ENCODE results near the gene EXOC6B. TPM values are rescaled to one million over a fixed set of nuclear protein-coding genes. Genes with fewer than 3 reads are reported as not detected.
"Not testable (repeated sequence)": the region's sequence is repeated elsewhere in the genome, so short reads cannot be mapped to it uniquely, and the experiment has no call there.

The EXOC6B gene
- total RNA-seq, 1 donor from 2014 or later, result 40.0 TPM

DNA sequence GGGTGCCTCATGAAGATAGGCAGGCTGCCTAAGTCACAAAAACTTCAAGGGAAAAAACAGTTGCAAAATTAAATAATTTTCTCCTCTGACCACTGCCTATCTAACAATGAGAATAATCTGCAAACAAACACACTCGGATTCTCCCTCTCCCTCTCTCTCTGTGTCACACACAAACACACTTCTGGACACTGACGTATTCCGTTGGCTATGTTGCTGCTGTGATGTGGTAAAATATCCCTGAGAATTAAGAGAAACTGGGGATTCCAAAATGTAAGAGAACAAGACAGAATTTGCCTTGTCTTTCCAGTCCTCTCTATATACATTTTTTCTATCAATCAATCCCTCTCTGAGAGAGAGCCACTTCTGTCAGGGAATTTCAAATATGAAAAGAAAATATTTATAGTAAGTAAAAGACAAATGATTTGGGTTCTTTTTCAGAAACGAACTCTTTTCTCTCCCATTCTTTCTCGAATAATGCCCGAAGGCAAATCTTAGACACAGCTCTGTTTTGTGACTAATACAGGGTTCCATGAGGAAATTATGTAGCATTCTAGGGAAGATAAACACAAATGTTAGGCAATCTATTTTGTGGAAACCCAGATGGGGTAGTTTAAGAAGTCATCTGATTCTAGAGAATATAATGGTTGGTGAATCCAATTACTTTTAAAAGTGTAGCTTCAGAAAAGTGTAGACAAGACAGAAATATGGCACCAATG lies 367.9 kb downstream of the EXOC6B start:
- no peak for DNase-seq (ENCODE audit: low spot score)

DNA sequence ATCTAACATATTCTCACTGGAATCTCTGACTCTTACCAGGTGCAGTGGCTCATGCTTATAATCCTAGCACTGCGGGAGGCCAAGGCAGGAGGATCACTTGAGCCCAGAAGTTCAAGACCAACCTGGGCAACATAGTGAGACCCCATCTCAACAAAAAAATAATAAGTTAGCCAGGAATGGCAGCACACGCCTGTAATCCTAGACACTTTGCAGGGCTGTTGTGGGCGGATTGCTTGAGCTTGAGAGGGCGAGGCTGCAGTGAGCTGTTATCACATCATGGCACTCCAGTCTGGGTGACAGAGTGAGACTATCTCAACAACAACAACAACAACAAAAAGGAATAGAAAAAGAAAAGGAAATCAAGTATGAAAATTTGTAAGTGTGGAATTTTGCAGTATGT lies 371.6 kb downstream of the EXOC6B start:
- no peak for DNase-seq (ENCODE audit: low spot score)

DNA sequence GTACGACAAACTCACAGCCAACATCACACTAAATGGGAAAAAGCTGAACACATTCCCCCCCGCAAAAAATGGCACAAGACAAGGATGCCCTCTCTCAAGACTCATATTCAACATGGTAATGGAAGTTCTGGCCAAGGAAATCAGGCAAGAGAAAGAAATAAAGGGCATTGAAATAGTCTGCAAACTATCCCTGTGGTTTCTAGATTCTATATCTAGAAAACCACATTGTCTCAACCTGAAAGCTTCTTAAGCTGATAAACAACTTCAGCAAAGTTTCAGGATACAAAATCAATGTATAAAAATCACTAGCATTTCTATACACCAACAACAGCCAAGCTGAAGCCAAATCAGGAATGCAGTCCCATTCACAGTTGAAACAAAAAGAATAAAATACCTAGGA lies 383.6 kb downstream of the EXOC6B start:
- DNase-seq (ENCODE audit: low spot score), result no peak

DNA sequence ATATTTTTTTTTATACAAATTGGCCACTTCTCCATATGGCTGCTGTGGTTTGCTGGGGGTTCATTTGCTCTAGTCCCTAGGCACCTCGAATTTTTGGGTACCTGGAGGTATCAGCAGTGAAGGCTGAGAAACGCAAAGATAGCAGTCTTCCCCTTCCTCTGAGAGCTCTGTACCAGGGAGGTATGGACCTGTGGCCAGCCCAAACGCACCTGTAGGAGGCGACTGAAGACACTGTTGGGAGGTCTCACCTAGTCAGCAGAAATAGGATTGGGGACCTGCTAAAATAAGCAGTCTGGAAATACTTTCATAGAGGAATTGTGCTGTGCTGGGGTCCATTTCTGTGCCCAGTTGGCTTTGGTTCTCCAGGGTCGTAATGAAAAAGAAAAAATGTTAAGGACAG lies 385.9 kb downstream of the EXOC6B start:
- no peak for DNase-seq (ENCODE audit: low spot score)

DNA sequence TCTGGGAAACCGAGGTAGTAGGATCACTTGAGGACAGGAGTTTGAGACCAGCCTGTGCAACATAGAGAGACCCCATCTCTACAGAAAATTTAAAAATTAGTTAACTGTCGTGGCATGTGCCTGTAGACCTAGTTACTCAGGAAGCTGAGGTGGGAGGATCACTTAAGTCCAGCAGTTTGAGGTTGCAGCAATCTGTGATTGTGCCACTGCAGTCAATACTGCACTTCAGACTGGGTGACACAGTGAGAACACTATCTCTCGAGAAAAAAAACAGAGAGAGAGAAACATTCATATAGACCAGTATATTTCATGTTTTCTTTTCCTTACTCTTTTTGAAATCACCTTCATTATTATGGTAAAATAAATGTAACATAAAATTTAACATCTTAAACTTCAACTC lies 387.5 kb downstream of the EXOC6B start:
- no peak for DNase-seq (ENCODE audit: low spot score)

DNA sequence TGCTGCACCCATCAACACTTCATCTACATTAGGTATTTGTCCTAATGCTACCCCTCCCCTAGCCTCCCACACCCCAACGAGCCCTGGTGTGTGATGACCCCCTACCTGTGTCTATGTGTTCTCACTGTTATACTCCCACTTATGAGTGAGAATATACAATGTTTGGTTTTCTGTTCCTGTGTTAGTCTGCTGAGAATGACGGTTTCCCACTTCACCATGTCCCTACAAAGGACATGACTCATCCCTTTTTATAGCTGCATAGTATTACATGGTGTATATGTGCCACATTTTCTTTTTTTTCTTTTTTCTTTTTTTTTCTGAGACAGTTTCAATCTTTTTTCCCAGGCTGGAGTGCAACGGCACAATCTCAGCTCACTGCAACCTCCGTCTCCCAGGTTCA lies 394.1 kb downstream of the EXOC6B start:
- no peak for DNase-seq (ENCODE audit: low spot score)

DNA sequence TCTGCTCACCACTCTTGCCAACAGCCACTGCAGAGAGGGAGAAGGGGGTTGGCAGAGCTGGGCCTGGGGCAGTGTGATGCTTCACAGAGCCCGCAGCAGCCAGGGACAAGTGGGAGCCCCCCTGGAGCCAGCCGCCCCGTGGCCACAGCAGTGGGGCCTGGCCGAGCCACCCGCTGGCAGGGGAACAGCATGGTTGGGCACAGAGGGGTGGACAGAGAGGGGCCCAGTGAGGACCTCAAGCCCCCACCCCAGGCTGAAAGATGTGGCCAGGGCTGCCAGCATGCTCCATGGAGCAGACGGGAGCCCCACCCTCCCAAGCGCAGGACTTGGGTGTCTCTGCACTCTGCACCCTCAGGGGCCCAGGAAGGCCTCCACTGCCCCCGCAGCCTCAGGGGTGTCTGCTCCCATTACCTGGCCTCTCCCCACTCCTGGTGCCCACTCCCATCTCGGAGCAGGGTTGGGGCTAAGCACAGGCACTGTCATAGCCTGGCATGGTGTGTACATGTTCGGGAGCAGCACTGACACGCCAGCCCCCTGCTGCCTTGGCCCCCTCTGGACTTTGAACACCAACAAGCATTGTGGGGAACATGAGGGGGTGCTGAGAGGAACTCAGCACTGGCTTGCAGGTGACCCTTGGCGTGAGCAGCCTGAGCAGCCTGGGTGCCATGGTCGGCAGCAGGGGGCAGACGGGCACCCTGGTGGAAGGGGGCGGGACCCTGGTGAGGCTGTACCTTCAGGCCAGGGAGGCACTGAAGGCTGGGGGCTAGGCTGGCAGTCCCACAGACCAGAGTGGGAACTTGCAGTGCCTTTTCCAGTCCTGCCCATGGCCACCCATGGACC lies 398.6 kb downstream of the EXOC6B start:
- DNase-seq (ENCODE audit: low spot score), result no peak

DNA sequence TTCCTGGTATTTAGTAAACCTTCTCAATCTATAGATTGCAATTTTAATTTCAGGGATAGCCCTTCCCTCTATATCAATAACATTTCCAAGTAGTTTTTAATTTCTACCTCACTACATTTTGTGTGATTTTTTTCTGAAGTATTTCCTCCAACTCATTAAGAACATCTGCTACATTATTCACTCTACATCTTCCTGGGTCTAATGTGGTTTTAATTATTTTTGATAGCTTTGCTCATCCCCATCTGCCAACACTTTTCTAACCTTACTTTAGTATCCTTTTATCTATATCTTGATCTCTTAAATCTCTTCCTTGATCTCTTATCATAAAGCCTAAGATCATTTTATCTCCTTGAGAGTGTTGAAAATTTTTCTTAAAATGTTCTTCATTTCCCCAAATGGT lies 399.8 kb downstream of the EXOC6B start:
- no peak for DNase-seq (ENCODE audit: low spot score)

DNA sequence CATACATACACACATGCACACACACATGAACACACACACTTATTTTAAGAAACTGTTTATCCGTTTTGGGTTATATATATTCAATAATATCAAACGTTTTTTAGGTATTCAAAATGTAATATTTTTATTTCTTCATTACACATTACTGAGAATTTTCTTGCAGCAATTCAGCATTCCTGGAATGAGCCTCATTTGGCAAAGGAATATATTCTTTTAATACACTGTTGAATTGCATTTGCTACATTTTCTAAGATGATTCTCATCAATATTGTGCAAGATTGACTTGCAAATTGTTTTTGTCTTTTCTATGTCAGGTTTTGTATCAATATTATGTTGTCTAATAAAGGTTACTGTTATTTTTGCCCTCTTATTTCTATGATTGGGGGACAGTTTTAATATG lies 402.1 kb downstream of the EXOC6B start:
- no peak for DNase-seq (ENCODE audit: low spot score)

DNA sequence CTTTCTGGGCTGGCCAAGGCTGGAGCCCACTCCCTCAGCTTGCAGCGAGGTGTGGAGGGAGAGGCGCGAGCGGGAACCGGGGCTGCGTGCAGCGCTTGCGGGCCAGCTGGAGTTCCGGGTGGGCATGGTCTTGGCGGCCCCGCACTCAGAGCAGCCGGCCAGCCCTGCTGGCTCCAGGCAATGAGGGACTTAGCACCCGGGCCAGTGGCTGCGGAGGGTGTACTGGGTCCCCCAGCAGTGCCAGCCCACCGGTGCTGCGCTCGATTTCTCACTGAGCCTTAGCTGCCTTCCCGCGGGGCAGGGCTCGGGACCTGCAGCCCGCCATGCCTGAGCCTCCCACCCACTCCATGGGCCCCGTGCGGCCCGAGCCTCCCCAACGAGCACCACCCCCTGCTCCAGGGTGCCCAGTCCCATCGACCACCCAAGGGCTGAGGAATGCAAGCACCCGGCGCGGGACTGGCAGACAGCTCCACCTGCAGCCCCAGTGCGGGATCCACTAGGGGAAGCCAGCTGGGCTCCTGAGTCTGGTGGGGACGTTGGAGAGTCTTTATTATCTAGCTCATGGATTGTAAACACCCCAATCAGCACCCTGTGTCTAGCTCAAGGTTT lies 404.0 kb downstream of the EXOC6B start:
- DNase-seq (ENCODE audit: low spot score), result not testable (repeated sequence)

DNA sequence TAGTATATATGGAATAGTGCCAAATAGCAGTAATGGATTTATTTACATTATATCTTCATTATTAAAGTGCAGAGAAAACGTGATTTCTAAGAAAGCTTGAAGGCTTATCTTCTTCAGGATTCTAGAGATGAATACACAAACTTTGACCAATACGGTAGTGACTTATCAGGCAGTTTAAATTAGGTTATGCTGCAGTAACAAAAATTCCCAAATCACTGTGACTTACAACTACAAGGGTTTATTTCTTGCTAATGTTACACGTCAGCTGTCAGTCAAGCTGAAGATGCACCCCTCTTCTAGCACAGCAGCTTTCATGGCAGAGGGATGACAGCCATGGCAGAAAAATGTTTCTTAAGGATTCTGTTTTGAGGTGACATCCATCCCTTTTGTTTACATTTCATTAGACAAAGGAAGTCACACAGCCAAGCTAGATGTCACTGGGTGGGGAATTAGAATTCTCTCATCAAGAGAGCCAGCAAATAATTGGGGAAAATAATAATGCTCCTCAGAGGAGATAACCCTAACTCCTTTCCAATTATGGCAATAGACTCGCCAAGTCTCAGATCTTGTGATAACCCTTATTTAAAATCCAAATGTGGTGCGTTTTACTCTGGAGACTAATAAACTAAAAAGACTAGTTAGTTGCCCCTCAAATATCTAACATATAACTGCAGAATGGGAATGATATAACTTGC lies 409.9 kb downstream of the EXOC6B start:
- DNase-seq (ENCODE audit: low spot score), result no peak

DNA sequence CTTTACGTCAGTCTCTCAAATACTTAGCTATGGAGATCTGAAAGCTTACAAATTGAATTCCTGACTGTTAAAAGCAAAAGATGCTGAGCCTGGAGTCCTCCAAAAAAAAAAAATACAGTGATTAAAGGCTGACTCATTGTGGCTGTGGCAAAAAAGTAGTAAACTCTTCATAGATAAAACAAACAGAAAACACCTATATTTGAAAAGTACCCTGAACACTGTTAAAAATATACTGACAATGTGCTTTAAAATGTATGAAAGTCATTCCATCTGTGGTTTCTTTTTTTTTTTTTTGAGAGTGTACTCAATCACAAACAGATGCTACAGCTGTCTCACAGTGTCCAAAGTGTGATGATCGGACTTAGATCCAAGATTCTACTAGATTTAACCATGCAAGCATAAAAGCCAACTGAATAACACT lies 410.6 kb downstream of the EXOC6B start:
- no peak for DNase-seq (ENCODE audit: low spot score)

DNA sequence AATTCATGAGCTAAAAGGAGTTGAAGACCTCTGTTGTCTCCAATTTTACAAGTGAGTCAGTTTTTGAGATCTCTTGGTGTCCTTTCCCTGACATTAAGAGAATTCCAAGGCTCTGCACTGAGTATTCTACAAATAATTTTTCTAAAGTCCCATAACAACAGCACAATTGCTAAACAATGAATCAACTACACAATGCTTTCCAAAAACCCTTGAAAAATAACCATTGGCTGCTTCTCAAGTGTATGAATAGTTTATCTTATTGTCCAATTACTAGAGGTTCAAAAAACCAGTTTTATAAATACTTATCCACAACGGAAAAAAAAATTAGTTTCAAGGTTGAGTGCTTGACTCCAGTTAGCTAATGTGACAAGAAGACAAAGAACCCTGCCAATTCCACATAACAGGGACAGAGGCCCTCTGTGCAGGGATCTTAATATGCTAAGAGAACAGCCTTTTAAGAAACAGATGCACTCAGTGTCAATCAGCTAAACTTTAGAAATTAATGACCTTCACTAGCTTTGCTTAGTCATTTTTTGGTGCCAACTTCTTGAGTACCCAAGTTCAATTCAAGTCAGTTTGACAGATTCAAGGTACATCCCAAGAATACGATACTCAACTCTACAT lies 411.6 kb downstream of the EXOC6B start:
- DNase-seq (ENCODE audit: low spot score), result no peak

DNA sequence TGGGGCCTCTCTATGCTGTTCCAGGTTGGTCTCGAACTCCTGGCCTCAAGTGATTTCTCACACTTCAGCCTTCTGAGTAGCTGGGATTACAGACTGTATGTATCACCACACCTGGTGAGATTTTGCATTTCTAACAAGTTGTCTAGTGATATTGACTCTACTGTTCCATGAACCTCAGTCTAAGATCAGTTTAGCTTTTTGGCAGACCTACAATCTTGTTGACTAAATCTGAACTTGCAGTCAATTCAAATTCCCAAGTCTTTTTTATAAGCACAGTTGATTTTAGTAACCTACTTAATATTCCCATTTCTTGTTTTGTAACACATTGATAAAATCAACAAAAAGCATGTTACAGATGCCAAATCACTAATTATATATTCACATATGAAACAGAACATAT lies 412.1 kb downstream of the EXOC6B start:
- DNase-seq (ENCODE audit: low spot score), result no peak

DNA sequence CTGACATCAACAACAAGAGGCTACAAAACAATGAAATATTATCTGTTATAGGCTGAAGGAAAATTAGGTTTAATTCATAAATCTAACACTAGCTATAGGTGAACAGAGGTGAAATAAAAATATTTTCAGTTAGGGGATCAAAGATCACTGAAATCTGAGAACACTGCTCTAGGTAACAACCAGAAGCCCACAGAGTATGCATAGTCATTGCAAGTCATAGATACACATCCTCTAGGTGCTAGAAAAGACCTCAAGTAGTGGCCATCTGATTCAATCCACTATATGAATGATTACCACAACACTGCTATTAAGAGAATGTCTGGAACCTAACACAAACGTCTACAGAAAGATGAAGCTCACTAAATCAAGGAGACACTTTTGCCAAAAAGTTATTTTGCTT lies 413.6 kb downstream of the EXOC6B start:
- no peak for DNase-seq (ENCODE audit: low spot score)

DNA sequence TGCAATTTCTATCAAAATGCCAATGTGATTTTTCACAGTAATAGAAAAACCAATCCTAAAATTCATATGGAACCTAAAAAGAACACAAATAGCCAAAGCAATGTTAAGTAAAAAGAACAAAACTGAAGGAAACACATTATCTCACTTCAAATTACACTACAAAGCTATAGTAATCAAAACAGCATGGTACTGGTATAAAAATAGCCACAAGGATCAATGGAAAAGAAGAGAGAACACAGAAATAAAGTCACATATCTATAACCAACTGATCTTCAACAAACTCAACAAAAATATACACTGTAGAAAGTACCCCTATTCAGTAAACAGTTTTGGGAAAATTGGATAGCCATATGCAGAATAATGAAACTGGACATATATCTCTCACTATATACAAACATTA lies 426.0 kb downstream of the EXOC6B start:
- DNase-seq (ENCODE audit: low spot score), result no peak

DNA sequence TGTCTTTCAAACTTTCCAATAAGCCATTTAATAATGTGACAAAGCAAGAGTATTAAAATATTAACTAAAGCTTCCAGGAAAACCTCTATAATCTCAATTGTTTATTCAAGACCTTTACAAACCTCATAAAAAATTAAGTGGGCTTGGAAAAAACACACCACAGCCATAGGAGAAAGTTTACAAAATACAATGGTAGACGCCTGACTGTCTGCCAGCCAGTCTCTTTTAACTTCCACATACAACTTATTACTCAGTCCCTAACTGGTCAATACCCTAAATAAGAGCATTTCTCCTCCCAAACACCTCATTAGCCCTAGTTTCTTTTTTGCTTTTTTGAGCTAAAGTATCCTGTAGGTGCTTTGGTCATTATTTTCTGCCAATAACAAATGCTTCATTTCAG lies 430.7 kb downstream of the EXOC6B start:
- no peak for DNase-seq (ENCODE audit: low spot score)

DNA sequence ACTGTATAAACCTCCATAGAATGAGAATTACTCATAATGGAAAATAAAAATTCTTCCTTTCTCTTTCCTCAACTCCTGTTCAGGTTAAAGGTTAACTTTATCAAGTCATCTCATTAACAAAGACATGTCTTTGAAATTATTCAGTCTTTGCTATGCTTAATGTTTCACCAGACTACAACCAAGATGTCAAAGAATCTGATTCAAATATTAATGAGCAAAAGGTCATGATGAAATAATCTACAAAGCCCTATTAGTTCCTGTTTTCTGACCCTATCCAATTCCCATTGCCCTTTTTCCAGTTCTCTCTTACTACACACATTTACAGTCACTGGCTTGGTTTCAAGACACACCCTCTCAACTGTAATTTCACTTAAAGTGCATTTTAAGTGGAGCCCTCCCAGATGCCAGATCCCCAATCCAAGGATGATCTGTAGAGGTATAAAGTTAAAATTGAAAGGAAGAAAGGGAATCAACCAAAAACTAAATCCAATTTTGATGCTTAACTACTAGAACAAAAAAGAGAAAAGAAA lies 431.2 kb downstream of the EXOC6B start:
- no peak for DNase-seq (ENCODE audit: low spot score)

DNA sequence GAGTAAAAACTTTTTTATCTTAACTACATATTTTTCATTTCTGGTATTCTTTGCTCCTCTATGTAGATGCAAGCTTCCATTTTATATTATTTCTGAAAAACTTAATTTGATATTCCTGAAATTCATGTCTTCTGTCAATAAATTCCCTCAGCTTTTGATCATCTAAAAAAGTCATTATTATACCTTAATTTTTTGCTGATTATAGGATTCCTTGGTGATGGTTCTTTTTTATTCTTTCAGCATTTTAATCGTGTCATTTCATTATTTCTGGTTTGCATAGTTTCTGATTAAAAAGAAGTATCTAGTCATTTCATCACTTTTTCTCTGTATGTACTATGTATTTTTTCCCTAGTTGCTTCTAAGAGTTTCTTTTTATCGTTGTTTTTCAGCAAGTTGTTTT lies 436.4 kb downstream of the EXOC6B start:
- no peak for DNase-seq (ENCODE audit: low spot score)

DNA sequence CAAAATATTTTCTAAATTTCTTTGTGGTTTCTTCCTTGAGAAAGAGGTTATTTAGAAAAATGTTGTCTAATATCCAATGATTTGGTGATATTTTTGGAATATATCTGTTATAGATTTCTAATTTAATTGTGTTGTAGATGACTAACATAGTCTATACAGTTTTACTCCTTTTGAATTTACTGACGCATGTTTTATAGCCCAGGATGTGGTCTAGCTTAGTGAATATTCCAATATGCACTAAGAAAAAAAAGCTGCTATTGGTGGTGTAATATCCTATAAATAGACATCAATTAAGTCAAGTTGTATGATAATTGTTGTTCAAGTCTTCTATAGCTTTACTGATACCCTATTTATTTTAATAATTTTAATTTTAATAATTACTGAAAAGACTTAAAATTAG lies 437.6 kb downstream of the EXOC6B start:
- DNase-seq (ENCODE audit: low spot score), result no peak

DNA sequence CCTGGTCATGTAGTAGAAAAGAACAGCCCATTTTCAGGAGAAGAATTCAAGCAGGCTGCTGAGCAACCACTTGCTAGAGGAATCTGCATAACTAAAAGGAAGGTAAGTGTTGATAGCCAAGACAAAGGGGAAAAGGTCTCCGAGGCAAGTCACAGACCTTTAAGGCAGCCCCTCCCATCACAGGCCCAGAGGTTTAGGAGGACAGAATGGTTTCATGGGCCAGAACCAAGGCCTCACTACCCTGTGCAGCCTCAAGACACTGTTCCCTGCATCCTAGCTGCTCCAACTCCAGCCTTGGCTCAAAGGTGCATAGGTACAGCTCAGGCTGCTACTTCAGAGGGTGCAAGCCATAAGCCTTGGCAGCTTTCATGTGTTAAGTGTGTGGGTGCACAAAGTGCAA lies 439.5 kb downstream of the EXOC6B start:
- DNase-seq (ENCODE audit: low spot score), result no peak
